GM19043 (cell line): ENCODE data around the gene ATP8B4.

Experiments
- ATAC-seq: cut with Tn5 transposase; IDR thresholded peaks from one replicate; pipeline ENCODE4 v1.9.1; 2021; ENCODE audit warnings: low read depth; ENCODE audit not compliant: unreplicated experiment

Gene ATP8B4

GRCh38 chr15:49901321-49901720, 217.7 kb downstream of the ATP8B4 start:
- no peak for ATAC-seq

GRCh38 chr15:49900903-49901235, 218.2 kb downstream of the ATP8B4 start:
- ATAC-seq: no peak

- ATAC-seq: no peak
Measured at GRCh38 chr15:49900006-49900902, 218.8 kb downstream of the ATP8B4 start.

- no peak for ATAC-seq
Measured at GRCh38 chr15:49898575-49899283, 220.3 kb downstream of the ATP8B4 start.

- ATAC-seq: no peak
Measured at GRCh38 chr15:49898097-49898496, 220.9 kb downstream of the ATP8B4 start.

- no peak for ATAC-seq
Measured at GRCh38 chr15:49895347-49896223, 223.4 kb downstream of the ATP8B4 start.

GRCh38 chr15:49890689-49891088, 228.3 kb downstream of the ATP8B4 start:
- ATAC-seq: no peak

- no peak for ATAC-seq
Measured at GRCh38 chr15:49889536-49889935, 229.5 kb downstream of the ATP8B4 start.

GRCh38 chr15:49888734-49889133, 230.3 kb downstream of the ATP8B4 start:
- ATAC-seq: no peak

- ATAC-seq: no peak
Measured at GRCh38 chr15:49888323-49888693, 230.7 kb downstream of the ATP8B4 start.

- ATAC-seq: no peak
Measured at GRCh38 chr15:49887659-49888322, 231.2 kb downstream of the ATP8B4 start.

- no peak for ATAC-seq
Measured at GRCh38 chr15:49883121-49883520, 235.9 kb downstream of the ATP8B4 start.

- ATAC-seq: no peak
Measured at GRCh38 chr15:49881866-49882265, 237.2 kb downstream of the ATP8B4 start.

- no peak for ATAC-seq
Measured at GRCh38 chr15:49881433-49881832, 237.6 kb downstream of the ATP8B4 start.

- ATAC-seq: no peak
Measured at GRCh38 chr15:49877873-49878521, 241.0 kb downstream of the ATP8B4 start.

- no peak for ATAC-seq
Measured at GRCh38 chr15:49877117-49877872, 241.7 kb downstream of the ATP8B4 start.

- no peak for ATAC-seq
Measured at GRCh38 chr15:49876401-49877038, 242.5 kb downstream of the ATP8B4 start.

- no peak for ATAC-seq
Measured at GRCh38 chr15:49875392-49875791, 243.6 kb downstream of the ATP8B4 start.

- ATAC-seq: no peak
Measured at GRCh38 chr15:49870472-49870871, 248.6 kb downstream of the ATP8B4 start.
